GM21576 (cell line): ENCODE measurements around the gene ANP32B.
"Not testable (repeated sequence)": the region's sequence is repeated elsewhere in the genome, so short reads cannot be mapped to it uniquely, and the experiment has no call there.

ENCODE experiments used
- ATAC-seq: cut with Tn5 transposase; IDR thresholded peaks from one replicate; pipeline ENCODE4 v1.9.1; 2021; ENCODE audit warnings: mild to moderate bottlenecking, moderate library complexity; ENCODE audit not compliant: unreplicated experiment

Gene ANP32B

GRCh38 chr9:97962575-97962974, 20.6 kb upstream of the ANP32B start:
- no peak for ATAC-seq

GRCh38 chr9:97963232-97963631, 19.9 kb upstream of the ANP32B start:
- ATAC-seq = no peak

- ATAC-seq = no peak
Measured at GRCh38 chr9:97964901-97965300, 18.2 kb upstream of the ANP32B start.

- no peak for ATAC-seq
Measured at GRCh38 chr9:97966493-97966892, 16.6 kb upstream of the ANP32B start.

GRCh38 chr9:97969014-97969413, 14.1 kb upstream of the ANP32B start:
- no peak for ATAC-seq

GRCh38 chr9:97970165-97970564, 13.0 kb upstream of the ANP32B start:
- no peak for ATAC-seq

DNA sequence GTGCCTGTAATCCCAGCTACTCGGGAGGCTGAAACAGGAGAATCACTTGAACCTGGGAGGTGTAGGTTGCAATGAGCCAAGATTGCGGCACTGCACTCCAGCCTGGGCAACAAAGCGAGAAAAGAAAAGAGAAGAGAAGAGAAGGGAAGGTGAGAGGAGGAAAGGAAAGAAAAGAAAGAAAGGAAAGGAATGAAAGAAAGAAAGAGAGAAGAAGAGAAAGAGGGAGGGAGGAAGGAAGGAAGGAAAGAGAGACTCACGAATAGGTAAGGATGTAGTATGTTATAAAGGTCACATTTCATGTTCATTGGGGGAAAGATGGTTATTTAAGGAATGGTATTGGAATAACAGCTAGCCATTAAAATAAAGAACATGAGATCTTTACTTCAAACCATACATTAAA, 10.4 kb upstream of the ANP32B start:
- no peak for ATAC-seq

GRCh38 chr9:97975376-97975775, 7.8 kb upstream of the ANP32B start:
- ATAC-seq = no peak

DNA sequence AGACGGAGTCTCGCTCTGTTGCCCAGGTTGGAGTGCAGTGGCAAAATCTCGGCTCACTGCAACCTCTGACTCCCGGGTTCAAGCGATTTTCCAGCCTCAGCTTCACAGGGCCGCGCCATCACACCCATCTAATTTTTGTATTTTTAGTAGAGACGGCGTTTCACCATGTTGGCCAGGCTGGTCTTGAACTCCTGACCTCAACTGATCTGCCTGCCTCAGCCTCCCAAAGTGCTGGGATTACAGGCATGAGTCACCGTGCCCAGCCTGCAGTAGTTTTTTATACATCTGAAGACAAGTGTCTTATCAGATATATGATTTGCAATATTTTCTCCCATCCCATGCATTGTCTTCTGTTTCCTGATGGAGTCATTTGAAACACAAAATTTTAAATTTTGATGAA, 6.5 kb upstream of the ANP32B start:
- ATAC-seq = not testable (repeated sequence)

DNA sequence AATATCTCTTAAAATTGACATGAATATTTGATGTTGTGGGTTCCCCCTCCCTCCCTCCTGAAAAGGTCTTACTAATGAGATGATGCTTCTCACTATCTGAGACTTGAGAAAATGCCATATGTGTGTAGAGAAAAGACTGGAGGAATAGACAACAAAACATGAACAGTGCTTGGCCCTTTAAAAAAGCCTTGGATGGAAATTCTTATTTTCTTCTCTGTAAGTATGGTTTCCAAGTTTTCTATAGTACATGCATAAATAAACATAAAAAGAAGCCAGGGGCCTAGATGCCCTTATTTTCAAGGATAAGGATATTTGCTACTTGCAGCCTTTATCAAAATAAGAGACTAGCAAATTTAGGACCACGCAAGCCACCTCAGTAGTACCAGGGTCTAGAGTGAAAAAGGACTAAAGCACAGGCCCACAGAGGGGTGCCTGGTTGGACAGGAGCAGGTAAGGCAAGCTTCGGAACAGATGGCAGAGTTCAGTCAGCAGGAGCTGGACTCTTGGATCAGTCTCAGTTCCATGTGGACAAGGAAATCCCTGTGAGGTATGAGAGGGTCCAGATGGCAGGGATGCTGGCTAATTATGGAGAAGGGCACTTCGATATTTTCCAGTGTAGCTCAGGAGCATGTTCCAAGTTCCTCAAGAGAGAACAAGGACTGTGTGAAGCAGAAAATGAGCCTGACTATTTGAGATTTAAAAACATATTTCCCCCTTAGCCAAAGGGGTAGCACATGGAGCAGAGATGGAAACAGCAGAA, 4.6 kb upstream of the ANP32B start:
- no peak for ATAC-seq

DNA sequence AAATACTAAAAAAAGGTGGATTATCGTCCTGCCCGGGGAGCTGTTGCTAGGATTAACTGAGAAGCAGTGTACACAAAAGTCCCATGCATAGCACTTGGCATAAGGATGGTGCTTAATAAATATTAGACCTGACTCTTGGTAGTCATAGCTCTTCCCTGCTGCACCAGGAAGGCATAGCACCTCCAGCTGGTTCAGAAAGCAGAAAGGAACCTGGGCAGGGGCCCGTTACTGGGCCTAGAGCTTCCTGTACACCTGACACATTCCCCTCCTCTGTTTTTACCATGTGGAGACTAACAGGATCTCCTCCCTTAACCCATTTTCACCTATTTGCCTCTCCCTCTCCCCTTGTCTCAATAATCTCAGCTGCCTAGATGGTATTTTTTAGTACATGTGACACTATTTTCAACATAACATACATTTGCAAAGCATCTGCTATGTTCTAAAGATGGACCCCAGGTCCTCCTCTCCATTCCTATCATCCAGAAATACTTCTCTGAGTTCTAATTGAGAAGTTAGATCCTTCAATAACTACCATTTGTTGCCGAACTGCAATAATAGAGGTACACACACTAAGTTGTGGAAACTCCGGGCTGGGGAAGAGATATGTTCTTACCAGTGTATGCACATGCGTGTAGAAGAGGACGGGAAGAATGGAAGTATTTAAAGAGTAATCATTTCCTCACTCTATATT, 3.2 kb upstream of the ANP32B start:
- ATAC-seq = no peak

- ATAC-seq = no peak
Measured at GRCh38 chr9:97980479-97980803, 2.7 kb upstream of the ANP32B start.

GRCh38 chr9:97980918-97981845, 2.0 kb upstream of the ANP32B start:
- no peak for ATAC-seq

DNA sequence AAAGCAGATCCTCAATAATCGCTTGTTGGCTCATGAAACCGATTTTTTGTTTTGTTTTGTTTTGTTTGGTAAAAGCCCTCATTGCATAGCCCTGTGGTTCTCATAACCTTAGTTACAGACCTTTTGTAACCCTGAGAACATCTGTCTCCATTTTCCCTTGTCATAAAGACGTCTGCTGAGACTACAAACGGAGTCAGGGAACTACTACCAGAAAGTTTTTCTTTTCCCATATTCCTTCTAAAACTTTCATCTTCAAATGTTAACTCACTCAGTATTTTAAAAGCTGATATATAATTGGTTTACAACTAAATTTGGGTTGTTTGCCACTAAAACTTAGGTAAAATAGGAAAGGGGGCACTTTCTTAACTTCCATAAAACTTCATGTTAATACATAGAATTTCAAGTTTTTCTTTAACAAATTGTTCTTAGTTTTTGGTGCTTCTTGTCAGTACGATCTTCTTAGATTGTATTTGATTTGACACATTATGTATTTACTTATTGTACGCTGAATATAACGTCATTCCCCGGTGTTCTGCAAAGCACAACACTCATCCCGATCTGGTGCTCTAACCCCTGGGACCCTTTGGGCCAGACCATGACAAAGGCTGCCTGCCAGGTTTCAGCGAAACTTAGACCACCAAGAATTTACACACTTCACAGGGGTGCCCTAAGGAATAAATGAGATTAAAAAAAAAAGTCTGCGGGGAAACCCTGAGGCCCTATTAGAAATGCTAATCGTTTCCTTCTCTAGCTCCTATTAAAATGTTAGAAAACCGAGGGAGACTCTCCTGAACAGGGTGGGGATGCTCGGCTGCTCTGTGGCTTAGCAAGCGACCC, 1.1 kb upstream of the ANP32B start:
- no peak for ATAC-seq

- no peak for ATAC-seq
Measured at GRCh38 chr9:97983589-97984187, 547 bp downstream of the ANP32B start.

DNA sequence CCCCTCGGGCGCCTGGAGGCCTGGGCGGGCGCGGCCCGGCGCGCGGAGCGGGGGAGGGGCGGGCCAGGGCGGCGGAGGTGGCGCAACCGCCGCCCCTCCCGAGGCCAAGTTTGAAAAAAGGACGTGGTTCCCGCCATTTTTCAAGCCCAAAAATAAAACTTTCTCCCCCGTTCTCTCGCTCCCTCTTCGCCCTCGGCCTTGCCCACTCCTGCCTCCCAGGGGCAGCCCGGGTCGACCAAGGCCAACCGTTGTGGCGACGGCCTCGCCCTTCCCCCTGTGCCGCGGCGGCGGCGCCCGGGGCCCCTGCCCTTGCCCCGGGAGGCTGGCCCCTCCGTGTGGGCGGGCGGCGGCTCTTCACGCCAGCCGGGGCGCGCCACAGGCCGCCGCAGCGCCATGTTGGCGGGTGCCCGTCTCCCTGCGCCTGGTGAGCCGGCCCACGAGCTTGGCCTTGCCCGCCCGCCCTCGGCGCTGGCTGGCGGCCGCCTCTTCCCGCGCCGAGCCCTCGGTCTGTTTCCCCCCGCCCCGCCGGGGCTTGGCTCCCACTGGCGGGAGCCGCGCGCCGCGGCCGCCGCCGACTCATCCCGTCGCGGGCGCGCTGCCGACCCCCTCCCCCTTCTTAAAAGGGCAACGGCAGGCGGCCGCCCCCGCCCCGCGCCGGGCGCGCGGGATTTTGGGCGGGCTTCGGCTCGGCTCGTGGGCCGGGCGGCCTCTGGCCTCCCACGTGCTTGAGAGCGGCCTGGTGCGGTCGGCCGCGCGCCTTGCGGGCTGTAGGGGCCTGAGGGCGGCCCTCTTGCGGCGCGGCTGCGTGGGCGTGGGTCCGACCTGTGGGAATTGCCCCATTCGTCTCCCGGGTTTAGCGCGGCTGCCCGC, 1.3 kb downstream of the ANP32B start:
- peak; percentile 21 for ATAC-seq

DNA sequence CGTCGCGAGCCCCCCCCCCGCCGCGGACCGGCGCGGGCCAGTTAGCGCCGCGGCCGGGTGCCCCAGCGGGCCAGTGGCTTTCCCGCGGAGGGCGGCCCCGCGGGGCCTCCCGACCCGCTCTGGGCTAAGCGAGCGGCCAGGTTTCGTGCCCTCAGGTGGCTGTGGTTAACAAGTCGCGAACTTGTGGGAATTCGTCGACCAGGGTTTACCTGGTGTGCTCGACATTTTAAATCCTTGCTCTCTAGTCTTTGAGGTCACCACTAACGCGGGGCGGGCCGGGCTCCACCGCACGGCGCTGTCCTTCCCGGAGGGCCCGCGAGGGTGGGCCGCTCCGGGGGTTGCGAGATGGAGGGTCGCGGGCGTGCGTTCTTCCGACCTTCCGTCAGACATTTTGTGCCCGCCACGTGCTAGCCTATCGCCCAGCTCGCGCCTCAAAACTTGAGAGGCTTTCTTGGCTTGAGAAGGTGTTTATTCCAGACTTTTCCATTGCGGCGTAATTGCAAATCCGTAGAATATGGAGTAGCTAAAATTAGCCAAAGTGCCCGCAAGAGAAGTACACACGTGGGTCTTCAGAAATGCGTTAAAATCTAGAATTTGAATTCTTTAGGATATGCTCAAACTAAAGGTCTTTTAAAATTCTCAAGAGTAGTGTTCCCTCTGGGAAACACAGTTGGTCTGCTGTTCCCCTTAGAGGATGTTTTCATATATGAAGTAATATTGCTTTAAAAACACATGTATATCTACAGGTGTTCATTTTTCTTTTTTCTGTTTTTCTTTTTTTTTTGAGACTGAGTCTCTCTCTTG, 2.1 kb downstream of the ANP32B start:
- peak; percentile 7 for ATAC-seq

GRCh38 chr9:97987487-97987886, 4.3 kb downstream of the ANP32B start:
- ATAC-seq = no peak

DNA sequence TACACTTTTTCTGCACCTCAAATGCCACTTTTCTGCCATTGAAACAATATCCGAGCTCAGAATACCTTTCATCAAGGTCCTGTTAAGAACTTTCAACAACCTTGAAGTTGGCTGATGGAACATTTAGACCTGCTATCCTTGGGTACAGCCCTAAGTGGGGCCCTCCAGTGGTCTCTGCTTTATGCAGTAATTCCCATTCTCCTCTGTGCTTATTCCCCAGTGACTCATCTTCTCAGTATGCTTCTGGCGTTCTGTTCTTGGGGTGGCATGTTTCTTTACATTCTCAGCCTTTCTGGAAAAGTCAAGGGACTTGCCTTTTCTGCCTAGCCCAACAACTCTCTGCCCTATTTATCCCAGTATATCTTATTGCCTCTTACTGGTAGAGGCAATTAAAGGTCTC, 7.1 kb downstream of the ANP32B start:
- no peak for ATAC-seq
